ENCODE measurements around the gene MAGED2. TPM values are rescaled to one million over a fixed set of nuclear protein-coding genes. Genes with fewer than 3 reads are reported as not detected.
A peak's percentile ranks its signal among the peaks of the same experiment; 100 is the strongest.

MAGED2 gene
- total RNA-seq, 6 donors from 2014 or later: 85.6 to 120 (median 110) TPM

GRCh38 chrX:54808605-54809483, 1.3 kb downstream of the MAGED2 start:
- H3K36me3 ChIP-seq: peaks cover 0 to 41% (median 24%) of the 10 kb centered on the region in 4 donors
- TF ChIP-seq CTCF (IDR thresholded peaks at IDR 0.05) (no peak), POLR2AphosphoS5 (IDR thresholded peaks at IDR 0.05) (peak in 1 of 2 donors; percentile 54)
- 8 to 37% methylated on average over 30 to 38 of the region's 38 CpGs for WGBS, 2 donors
- peaks cover 6 to 13% (median 11%) of the 10 kb centered on the region in 4 donors for H3K4me1 ChIP-seq
- H3K9me3 ChIP-seq: no peaks in the 10 kb centered on the region
- no peaks in the 10 kb centered on the region for H3K27me3 ChIP-seq
- DNase-seq (peak; percentile 92), ATAC-seq (ENCODE audit: low FRiP score in 2 of 2) (peak; percentile 92 to 96)
- peak overlapping the region; percentile 57 to 85 (median 68) for H3K4me3 ChIP-seq
- H3K27ac ChIP-seq: peak overlapping the region; percentile 53 to 88 (median 87)

- no peaks in the 10 kb centered on the region for H3K9me3 ChIP-seq
- ATAC-seq (ENCODE audit: low FRiP score in 2 of 2) (no peak), DNase-seq (no peak)
- TF ChIP-seq EP300 (IDR thresholded peaks at IDR 0.05) (no peak), CTCF (IDR thresholded peaks at IDR 0.05) (no peak), POLR2A (IDR thresholded peaks at IDR 0.05) (no peak), POLR2AphosphoS5 (IDR thresholded peaks at IDR 0.05) (no peak)
- no peaks in the 10 kb centered on the region for H3K27me3 ChIP-seq
- H3K4me3 ChIP-seq: no peak overlapping the region
- H3K36me3 ChIP-seq: peaks cover 0 to 58% (median 33%) of the 10 kb centered on the region in 4 donors
- H3K27ac ChIP-seq: no peak overlapping the region
- WGBS, 2 donors: 82 to 100% methylated on average over 1 to 5 of the region's 5 CpGs
- peaks cover 6 to 13% (median 11%) of the 10 kb centered on the region in 4 donors for H3K4me1 ChIP-seq
Observed at GRCh38 chrX:54810532-54810931, 3.0 kb downstream of the MAGED2 start.

GRCh38 chrX:54811301-54811885, 3.8 kb downstream of the MAGED2 start:
- TF ChIP-seq EP300 (IDR thresholded peaks at IDR 0.05): no peak
- TF ChIP-seq POLR2A (IDR thresholded peaks at IDR 0.05): no peak
- TF ChIP-seq CTCF (IDR thresholded peaks at IDR 0.05): no peak
- no peak for TF ChIP-seq POLR2AphosphoS5 (IDR thresholded peaks at IDR 0.05)
- peaks cover 6 to 13% (median 11%) of the 10 kb centered on the region in 4 donors for H3K4me1 ChIP-seq
- peaks cover 0 to 65% (median 36%) of the 10 kb centered on the region in 4 donors for H3K36me3 ChIP-seq
- no peaks in the 10 kb centered on the region for H3K9me3 ChIP-seq
- ATAC-seq (ENCODE audit: low FRiP score in 2 of 2): no peak
- WGBS, 2 donors: 72 to 90% methylated on average over 7 to 9 of the region's 9 CpGs
- H3K27me3 ChIP-seq: no peaks in the 10 kb centered on the region
- H3K27ac ChIP-seq: no peak overlapping the region
- H3K4me3 ChIP-seq: no peak overlapping the region
- no peak for DNase-seq

- Histone ChIP-seq H3K9me3 (no peaks in the 10 kb centered on the region), H3K36me3 (peaks cover 0 to 67% (median 36%) of the 10 kb centered on the region in 4 donors), H3K27ac (no peak overlapping the region), H3K4me1 (peaks cover 6 to 13% (median 11%) of the 10 kb centered on the region in 4 donors), H3K4me3 (no peak overlapping the region), H3K27me3 (no peaks in the 10 kb centered on the region)
- 70% methylated on average over 3 of the region's 3 CpGs; no CpG with 5 or more reads in 1 of the 2 donors for WGBS, 2 donors
- ATAC-seq (ENCODE audit: low FRiP score in 2 of 2): no peak
- DNase-seq: no peak
- TF ChIP-seq EP300 (IDR thresholded peaks at IDR 0.05) (no peak), POLR2AphosphoS5 (IDR thresholded peaks at IDR 0.05) (no peak), POLR2A (IDR thresholded peaks at IDR 0.05) (no peak), CTCF (IDR thresholded peaks at IDR 0.05) (no peak)
Observed at GRCh38 chrX:54812306-54812705, 4.8 kb downstream of the MAGED2 start.

All from upper lobe of left lung (tissue), 6 donors.